Measurements from ENCODE around the gene GALNT2.

Gene GALNT2

GRCh38 chr1:230090194-230090711 lies 23.2 kb downstream of the GALNT2 start:
- DNase-seq (ENCODE audit: low read depth in 2 of 2), result no peak

GRCh38 chr1:230091473-230092231 lies 24.6 kb downstream of the GALNT2 start:
- no peak for DNase-seq (ENCODE audit: low read depth in 2 of 2)

DNA sequence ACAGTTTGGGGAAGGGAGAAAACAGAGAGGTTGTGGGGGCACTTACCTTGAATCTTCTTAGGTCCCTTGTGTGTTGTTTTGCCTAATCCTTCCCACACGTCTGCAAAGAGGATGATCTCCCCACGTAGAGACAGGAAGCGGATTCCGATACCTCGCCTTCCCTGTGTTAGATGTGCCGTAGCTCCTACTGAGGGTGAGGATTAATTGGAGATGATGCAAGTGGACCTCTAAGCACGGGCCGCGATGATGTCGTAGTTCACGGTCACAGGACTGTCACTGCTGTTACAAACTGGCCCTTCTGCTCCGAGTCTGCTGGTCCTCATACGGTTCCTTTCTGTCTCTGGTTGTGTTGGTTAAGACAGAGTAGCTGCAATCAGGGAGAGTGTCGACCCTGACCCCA lies 27.7 kb downstream of the GALNT2 start:
- no peak for DNase-seq (ENCODE audit: low read depth in 2 of 2)

DNA sequence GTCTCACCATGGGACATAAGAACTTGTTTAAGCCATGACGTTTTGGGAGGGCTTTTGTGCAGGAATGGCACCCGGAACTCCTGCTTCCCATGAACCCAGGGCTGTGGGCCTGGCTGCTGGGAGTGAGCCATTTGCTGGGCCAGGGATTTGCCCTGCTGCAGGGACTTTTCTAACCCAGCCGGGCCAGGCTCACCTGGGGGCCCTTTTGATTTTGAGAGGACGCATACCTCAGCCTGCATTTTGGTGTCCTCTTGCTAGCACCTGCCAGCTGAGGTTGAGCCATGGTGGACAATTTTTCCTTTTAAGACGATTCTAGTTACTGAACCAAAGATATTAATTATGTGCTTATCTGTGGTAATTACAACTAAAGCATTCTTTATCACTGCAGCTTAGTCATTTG lies 28.9 kb downstream of the GALNT2 start:
- no peak for DNase-seq (ENCODE audit: low read depth in 2 of 2)

- no peak for DNase-seq (ENCODE audit: low read depth in 2 of 2)
These were observed 30.3 kb downstream of the GALNT2 start for GRCh38 chr1:230097370-230097769.

GRCh38 chr1:230098723-230099122 lies 31.7 kb downstream of the GALNT2 start:
- DNase-seq (ENCODE audit: low read depth in 2 of 2), result no peak

- no peak for DNase-seq (ENCODE audit: low read depth in 2 of 2)
These were observed 32.4 kb downstream of the GALNT2 start for GRCh38 chr1:230099465-230099864.

DNA sequence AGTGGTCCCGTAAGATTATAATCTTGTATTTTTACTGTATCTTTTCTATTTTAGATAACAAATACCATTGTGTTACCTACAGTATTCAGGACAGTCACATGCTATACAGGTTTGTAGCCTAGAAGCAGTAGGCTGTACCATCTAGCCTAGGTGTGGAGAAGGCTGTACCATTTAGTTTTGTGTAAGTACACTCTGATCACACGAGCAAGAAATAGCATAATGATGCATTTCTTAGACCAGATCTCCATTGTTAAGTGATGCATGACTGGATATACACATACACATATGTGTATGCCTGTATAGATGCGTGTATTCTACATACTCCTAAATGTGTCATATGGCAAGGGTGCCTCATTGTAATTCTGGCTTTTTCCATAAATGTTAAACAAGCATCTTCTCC lies 33.9 kb downstream of the GALNT2 start:
- no peak for DNase-seq (ENCODE audit: low read depth in 2 of 2)

DNA sequence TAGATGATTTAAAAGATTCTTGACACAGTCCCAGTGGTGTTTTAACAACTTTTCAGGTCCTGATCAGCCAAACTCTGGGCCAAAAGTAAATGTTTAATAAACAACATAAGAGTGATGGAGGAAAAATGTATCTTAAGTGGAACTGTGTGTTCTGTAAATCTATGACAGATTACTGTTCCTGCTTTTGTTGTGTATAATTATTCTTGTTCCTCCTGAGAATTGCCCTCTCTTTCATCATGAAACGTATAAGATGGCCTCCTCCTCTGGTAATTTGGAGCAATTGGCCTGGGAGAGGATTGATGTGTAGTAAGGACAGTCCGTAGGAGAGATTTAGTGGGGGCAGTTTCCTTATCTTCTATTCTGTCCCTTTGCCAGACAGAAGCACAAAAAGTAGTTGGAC lies 34.5 kb downstream of the GALNT2 start:
- no peak for DNase-seq (ENCODE audit: low read depth in 2 of 2)

DNA sequence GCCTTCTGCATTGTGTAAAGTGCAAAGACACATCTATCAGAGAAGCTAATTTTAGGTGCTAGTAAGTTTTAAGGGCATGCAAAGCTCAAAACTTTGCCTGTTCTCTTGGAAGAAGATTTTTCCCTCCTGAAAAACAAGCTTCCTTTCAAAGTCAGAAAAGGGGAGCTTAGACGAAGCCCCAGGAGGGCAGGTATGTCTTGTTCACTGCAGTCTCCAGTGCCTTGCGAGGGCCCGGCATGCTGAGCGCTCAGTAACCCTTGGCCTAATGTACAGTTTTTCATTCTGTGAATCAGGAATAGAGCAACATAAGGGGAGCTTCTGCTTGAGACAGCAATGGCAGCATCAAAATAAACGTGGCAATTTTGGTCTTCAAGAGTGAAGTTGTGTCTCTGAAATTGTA lies 35.0 kb downstream of the GALNT2 start:
- no peak for DNase-seq (ENCODE audit: low read depth in 2 of 2)

DNA sequence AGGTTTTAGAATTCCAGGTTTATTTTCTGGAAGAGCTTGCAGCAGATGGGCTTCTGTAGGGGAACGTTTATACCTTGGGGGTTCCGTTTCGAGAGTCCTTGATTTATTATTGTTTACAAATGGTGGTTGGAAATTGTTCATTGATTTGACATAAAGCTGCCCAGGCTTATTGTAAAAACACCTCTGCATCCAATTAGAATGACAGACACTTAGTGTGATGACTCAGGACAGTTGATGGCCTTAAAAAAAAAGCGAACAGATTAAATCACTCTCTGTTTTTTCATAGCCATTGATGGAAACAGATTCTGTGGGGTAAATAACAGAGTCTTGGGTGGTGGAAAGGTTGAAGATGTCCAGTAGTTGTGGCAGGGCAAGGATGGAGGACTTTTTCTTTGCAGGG lies 35.4 kb downstream of the GALNT2 start:
- DNase-seq (ENCODE audit: low read depth in 2 of 2), result no peak

- DNase-seq (ENCODE audit: low read depth in 2 of 2), result no peak
These were observed 36.5 kb downstream of the GALNT2 start for GRCh38 chr1:230103306-230104173.

DNA sequence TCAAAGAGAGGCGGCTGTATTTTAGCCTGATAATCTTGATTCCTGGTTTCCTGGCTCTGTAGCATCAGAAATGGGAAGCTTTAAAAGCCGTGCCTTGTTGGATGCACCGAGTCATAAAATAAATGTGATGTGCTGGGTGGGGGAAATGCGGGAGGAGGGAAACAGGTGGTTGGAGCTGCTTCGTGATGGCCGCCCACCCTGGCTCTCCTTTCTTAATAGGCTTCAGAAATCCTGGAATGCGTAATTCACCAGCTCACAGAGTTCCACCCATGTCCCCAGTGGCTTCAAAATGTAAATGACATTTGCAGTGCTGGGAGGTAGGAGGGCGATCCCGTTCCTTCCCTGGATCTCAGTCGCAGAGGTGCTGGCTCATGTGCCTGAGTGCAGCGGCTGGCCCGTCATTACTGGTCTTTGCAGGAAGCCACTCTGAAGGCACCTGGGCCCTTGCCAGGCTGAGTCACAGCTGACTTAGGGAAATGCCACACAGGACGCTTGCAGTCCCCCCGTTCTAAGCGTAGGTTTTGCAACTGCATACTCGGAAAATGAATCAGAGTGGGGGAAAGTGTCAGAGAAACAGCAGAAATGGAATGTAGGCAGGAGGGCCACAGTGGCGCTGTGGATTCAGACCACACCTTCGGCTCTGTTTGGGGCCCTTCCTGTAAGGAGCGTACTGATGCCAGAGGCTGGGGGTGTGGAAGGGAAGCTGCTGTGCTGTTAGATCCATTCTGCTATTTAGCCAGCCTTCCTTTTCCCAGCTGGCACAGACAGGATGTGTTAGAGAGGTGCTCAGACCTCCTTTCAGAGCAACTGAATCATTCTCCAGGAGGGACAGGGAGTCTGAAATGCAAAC lies 37.6 kb downstream of the GALNT2 start:
- DNase-seq (ENCODE audit: low read depth in 2 of 2), result peak; percentile 29 to 62

GRCh38 chr1:230105245-230105753 lies 38.3 kb downstream of the GALNT2 start:
- DNase-seq (ENCODE audit: low read depth in 2 of 2), result no peak

DNA sequence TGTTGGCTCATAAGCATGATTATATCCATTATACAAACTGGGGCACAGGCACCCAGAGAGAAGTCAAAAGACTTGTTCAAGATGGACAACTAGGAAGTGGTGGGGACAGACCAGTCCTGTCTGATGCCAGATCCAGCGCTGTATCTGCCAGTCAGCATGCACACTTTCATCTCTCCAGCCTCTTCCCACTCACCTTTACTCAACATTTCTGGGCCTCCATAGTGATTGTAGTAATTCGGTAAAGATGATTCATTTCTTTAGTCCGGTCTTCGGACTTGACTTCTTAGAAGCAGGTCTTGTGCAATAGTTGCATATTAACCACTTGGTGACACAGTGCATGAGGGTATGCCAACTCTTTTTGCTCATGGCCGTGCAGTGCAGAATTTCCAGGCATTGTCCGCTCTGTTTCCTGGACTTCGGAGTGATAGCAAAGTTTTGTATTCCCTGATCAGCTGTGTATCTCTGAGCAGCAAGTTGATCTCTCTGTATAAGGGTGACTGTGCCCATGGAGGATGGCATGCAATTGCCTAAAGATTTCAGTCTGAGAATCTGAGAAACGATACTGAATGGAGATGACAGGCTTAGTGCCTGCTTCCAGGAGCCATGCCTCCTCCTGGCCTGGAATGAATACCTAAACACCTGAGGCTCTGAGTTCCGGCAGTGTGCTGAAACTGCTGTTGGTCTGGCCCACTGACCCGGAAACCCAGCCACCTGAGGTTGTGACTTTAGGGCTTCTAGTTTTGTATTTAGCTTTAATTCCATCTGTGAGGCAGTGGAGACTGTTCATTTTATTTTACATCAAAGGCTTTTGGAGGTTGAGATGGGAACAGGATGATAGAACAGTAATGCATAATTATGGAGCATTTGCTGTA lies 39.0 kb downstream of the GALNT2 start:
- DNase-seq (ENCODE audit: low read depth in 2 of 2), result no peak

DNA sequence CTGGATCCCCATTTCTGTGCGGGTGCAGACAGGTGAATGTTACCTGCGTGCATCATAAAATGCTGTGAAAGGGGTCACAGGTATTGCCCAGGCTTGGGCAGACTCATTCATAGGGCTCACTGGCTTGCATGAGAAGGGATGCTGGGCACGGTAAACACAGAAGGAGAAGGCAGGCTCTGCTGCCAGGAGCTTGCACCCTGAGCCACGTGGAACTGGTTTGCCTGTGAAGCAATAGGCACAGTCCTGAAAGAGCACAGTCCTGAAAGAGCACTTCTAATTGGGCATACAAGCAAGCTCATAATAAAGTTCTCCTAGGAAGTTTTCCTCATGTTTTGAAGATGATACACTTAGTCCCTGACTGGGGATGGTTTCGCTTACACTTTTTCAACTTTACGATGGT lies 40.9 kb downstream of the GALNT2 start:
- DNase-seq (ENCODE audit: low read depth in 2 of 2), result no peak

- no peak for DNase-seq (ENCODE audit: low read depth in 2 of 2)
These were observed 41.5 kb downstream of the GALNT2 start for GRCh38 chr1:230108580-230108979.

GRCh38 chr1:230109066-230109465 lies 42.0 kb downstream of the GALNT2 start:
- no peak for DNase-seq (ENCODE audit: low read depth in 2 of 2)

DNA sequence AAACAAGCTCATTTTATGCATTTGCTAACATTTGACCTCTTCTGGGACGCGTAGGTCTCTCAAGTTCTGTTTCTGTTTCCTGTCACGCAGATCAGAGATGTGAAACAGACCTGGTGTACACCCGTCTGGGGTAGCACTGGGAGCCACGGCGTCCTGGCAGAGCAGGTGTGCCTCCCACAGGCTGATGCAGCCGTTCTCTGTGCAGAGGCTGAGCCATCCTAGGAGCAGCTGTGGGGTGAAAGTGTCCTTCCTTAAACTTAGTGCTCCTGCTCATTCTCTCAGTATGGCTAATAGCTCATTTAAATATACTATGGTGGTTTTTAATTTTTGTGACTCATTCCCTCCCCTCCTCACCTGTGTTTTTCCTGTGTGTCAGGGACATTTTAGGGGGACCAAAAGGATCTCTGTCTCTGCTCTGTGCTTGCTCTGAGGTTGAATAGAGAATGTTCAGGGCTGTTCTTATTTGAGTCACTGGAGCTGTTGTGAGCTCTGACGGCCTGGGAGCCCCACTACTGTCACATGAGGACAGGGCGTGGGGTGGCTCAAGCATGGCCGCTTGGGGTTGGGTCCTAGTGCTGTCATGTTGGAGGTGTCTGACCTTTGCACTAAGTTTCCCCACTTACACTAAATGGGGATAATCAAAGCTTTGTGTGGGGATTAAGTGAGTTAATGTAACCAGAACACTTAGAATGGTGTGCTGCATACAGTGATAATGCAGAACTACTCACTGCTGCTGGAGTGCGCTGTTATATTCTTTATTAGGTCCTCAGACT lies 43.0 kb downstream of the GALNT2 start:
- peak; percentile 6 to 47 for DNase-seq (ENCODE audit: low read depth in 2 of 2)

- no peak for DNase-seq (ENCODE audit: low read depth in 2 of 2)
These were observed 43.9 kb downstream of the GALNT2 start for GRCh38 chr1:230110971-230111370.

All from stimulated activated CD4-positive, alpha-beta T cell treated with anti-CD3 and anti-CD28 coated beads, Interleukin-1b, Interleukin-23, amount 100 ng/mL, for 1 hour (primary cell).